ENCODE measurements around the gene PTPRT. TPM values are rescaled to one million over a fixed set of nuclear protein-coding genes. Genes with fewer than 3 reads are reported as not detected.

Gene PTPRT
- total RNA-seq, 4 donors from 2014 or later: under 0.01 to 2.1 TPM; not detected in 2

GRCh38 chr20:42443200-42443599 is 746.5 kb downstream of the PTPRT start:
- intact Hi-C loops (cut with DNase I; ENCODE audit: low total_unique reads): no loop called here
- H3K27me3 ChIP-seq: no peaks in the 10 kb centered on the region
- no peak overlapping the region for H3K4me3 ChIP-seq
- H3K4me1 ChIP-seq: no peaks in the 10 kb centered on the region
- no peak for DNase-seq
- TF ChIP-seq POLR2A (IDR thresholded peaks at IDR 0.05) (no peak), CTCF (IDR thresholded peaks at IDR 0.05) (no peak)
- H3K36me3 ChIP-seq: no peaks in the 10 kb centered on the region
- no peak overlapping the region for H3K27ac ChIP-seq
- no peaks in the 10 kb centered on the region for H3K9me3 ChIP-seq

GRCh38 chr20:42442716-42443115 is 747.0 kb downstream of the PTPRT start:
- TF ChIP-seq CTCF (IDR thresholded peaks at IDR 0.05) (no peak), POLR2A (IDR thresholded peaks at IDR 0.05) (no peak)
- no peak for DNase-seq
- intact Hi-C loops (cut with DNase I; ENCODE audit: low total_unique reads): no loop called here
- Histone ChIP-seq H3K4me1 (no peaks in the 10 kb centered on the region), H3K27me3 (no peaks in the 10 kb centered on the region), H3K36me3 (no peaks in the 10 kb centered on the region), H3K27ac (no peak overlapping the region), H3K9me3 (no peaks in the 10 kb centered on the region), H3K4me3 (no peak overlapping the region)

GRCh38 chr20:42441864-42442331 is 747.8 kb downstream of the PTPRT start:
- Histone ChIP-seq H3K4me3 (no peak overlapping the region), H3K27me3 (no peaks in the 10 kb centered on the region), H3K9me3 (no peaks in the 10 kb centered on the region), H3K27ac (no peak overlapping the region), H3K4me1 (no peaks in the 10 kb centered on the region), H3K36me3 (no peaks in the 10 kb centered on the region)
- intact Hi-C loops (cut with DNase I; ENCODE audit: low total_unique reads): no loop called here
- TF ChIP-seq POLR2A (IDR thresholded peaks at IDR 0.05) (no peak), CTCF (IDR thresholded peaks at IDR 0.05) (no peak)
- no peak for DNase-seq

GRCh38 chr20:42441196-42441863 is 748.4 kb downstream of the PTPRT start:
- DNase-seq: no peak
- H3K4me3 ChIP-seq: no peak overlapping the region
- H3K27me3 ChIP-seq: no peaks in the 10 kb centered on the region
- no peaks in the 10 kb centered on the region for H3K36me3 ChIP-seq
- H3K9me3 ChIP-seq: no peaks in the 10 kb centered on the region
- H3K4me1 ChIP-seq: no peaks in the 10 kb centered on the region
- TF ChIP-seq POLR2A (IDR thresholded peaks at IDR 0.05) (no peak), CTCF (IDR thresholded peaks at IDR 0.05) (no peak)
- intact Hi-C loops (cut with DNase I; ENCODE audit: low total_unique reads): no loop called here
- no peak overlapping the region for H3K27ac ChIP-seq

- TF ChIP-seq POLR2A (IDR thresholded peaks at IDR 0.05) (no peak), CTCF (IDR thresholded peaks at IDR 0.05) (no peak)
- intact Hi-C loops (cut with DNase I; ENCODE audit: low total_unique reads): no loop called here
- no peaks in the 10 kb centered on the region for H3K9me3 ChIP-seq
These were observed 754.5 kb downstream of the PTPRT start for GRCh38 chr20:42435230-42435629.

More at GRCh38 chr20:42435230-42435629, 754.5 kb downstream of the PTPRT start:
- no peak overlapping the region for H3K4me3 ChIP-seq
- H3K27me3 ChIP-seq: no peaks in the 10 kb centered on the region
- no peaks in the 10 kb centered on the region for H3K36me3 ChIP-seq
- H3K27ac ChIP-seq: no peak overlapping the region
- H3K4me1 ChIP-seq: no peaks in the 10 kb centered on the region
- no peak for DNase-seq

Data from uterus (tissue), 4 donors.